GM18858 (cell line): ENCODE results near the gene TRIM9.
"Not testable (repeated sequence)": the region's sequence is repeated elsewhere in the genome, so short reads cannot be mapped to it uniquely, and the experiment has no call there.

Experiments used
- ATAC-seq: cut with Tn5 transposase; IDR thresholded peaks from one replicate; pipeline ENCODE4 v1.9.1; 2021; ENCODE audit not compliant: unreplicated experiment

Gene TRIM9

GRCh38 chr14:50967790-50968189 lies 127.1 kb downstream of the TRIM9 start:
- no peak for ATAC-seq

GRCh38 chr14:50967103-50967502 lies 127.8 kb downstream of the TRIM9 start:
- no peak for ATAC-seq

- no peak for ATAC-seq
Measured at GRCh38 chr14:50964683-50965390, 130.1 kb downstream of the TRIM9 start.

GRCh38 chr14:50963919-50964318 lies 131.0 kb downstream of the TRIM9 start:
- ATAC-seq = no peak

GRCh38 chr14:50961605-50962221 lies 133.2 kb downstream of the TRIM9 start:
- ATAC-seq = no peak

GRCh38 chr14:50957296-50957695 lies 137.6 kb downstream of the TRIM9 start:
- ATAC-seq = no peak

- ATAC-seq = not testable (repeated sequence)
Measured at GRCh38 chr14:50956421-50956820, 138.5 kb downstream of the TRIM9 start.

- no peak for ATAC-seq
Measured at GRCh38 chr14:50955373-50956043, 139.4 kb downstream of the TRIM9 start.

GRCh38 chr14:50954811-50955372 lies 140.0 kb downstream of the TRIM9 start:
- no peak for ATAC-seq

GRCh38 chr14:50953502-50953901 lies 141.4 kb downstream of the TRIM9 start:
- no peak for ATAC-seq

GRCh38 chr14:50951032-50951431 lies 143.9 kb downstream of the TRIM9 start:
- no peak for ATAC-seq

GRCh38 chr14:50948205-50948604 lies 146.7 kb downstream of the TRIM9 start:
- ATAC-seq = no peak

GRCh38 chr14:50947446-50947845 lies 147.5 kb downstream of the TRIM9 start:
- ATAC-seq = no peak

GRCh38 chr14:50946234-50946935 lies 148.5 kb downstream of the TRIM9 start:
- ATAC-seq = no peak

- no peak for ATAC-seq
Measured at GRCh38 chr14:50944647-50945413, 150.1 kb downstream of the TRIM9 start.

GRCh38 chr14:50943943-50944646 lies 150.8 kb downstream of the TRIM9 start, which contains the start of gene PYGL:
Gene PYGL (minus strand): TSS chr14:50944483. CDS start chr14:50944403, 80 bp downstream.
- no peak for ATAC-seq

- no peak for ATAC-seq
Measured at GRCh38 chr14:50943261-50943942, 151.5 kb downstream of the TRIM9 start.

- not testable (repeated sequence) for ATAC-seq
Measured at GRCh38 chr14:50941638-50942037, 153.3 kb downstream of the TRIM9 start.

GRCh38 chr14:50941151-50941550 lies 153.8 kb downstream of the TRIM9 start:
- ATAC-seq = no peak
